ENCODE measurements around the gene CXCR3.
"Not testable (repeated sequence)": the region's sequence is repeated elsewhere in the genome, so short reads cannot be mapped to it uniquely, and the experiment has no call there.

The CXCR3 gene

DNA sequence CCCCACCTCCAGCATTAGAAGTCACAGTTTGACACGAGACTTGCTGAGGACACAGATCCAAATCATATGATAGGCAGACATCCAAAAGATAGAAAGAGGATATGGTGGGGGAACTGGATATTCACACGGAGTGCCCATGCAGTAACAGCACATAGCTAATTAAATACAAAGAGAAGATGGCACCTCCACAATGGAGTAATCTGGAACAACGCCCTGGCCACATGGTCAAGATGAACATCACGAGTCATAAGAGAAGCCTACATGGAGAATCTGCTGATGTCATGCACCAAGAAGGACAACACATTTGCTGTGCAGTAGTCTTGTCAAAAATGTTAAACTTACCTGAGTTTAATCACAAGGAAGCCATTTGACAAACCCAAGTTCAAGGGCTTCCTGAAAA lies 39.0 kb upstream of the CXCR3 start:
- Mint-ChIP-seq H3K4me1 (ENCODE audit: low read depth in 2 of 2) (peaks cover 2 to 5% of the 10 kb centered on the region in 2 donors), H3K27ac (no peak overlapping the region), H3K9me3 (no peaks in the 10 kb centered on the region), H3K27me3 (no peaks in the 10 kb centered on the region), H3K4me3 (no peak overlapping the region), H3K36me3 (ENCODE audit: insufficient read depth) (no peaks in the 10 kb centered on the region)
- DNase-seq (no peak), ATAC-seq (replicated peaks) (no peak)

DNA sequence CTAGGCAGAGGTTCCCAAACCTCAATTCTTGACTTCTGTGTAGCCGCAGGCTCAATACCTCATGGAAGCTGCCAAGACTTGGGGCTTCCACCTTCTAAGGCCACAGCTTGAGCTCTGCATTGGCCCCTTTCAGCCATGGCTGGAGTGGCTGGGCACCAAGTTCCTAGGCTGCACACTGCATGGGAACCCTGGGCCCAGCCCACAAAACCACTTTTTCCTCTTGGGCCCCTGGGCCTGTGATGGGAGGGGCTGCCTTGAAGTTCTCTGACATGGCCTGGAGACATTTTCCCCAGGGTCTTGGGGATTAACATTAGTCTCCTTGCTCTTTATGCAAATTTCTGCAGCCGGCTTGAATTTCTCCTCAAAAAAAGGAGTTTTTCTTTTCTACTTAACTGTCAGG lies 35.0 kb upstream of the CXCR3 start:
- Mint-ChIP-seq H3K4me3 (no peak overlapping the region), H3K36me3 (ENCODE audit: insufficient read depth) (no peaks in the 10 kb centered on the region), H3K9me3 (no peaks in the 10 kb centered on the region), H3K4me1 (ENCODE audit: low read depth in 2 of 2) (peaks cover 0 to 5% of the 10 kb centered on the region in 2 donors), H3K27me3 (no peaks in the 10 kb centered on the region), H3K27ac (no peak overlapping the region)
- ATAC-seq (replicated peaks) (no peak), DNase-seq (no peak)

- Mint-ChIP-seq H3K27me3 (no peaks in the 10 kb centered on the region), H3K36me3 (ENCODE audit: insufficient read depth) (no peaks in the 10 kb centered on the region), H3K9me3 (no peaks in the 10 kb centered on the region), H3K4me1 (ENCODE audit: low read depth in 2 of 2) (peaks cover 0 to 5% of the 10 kb centered on the region in 2 donors), H3K27ac (no peak overlapping the region), H3K4me3 (no peak overlapping the region)
- DNase-seq (peak; percentile 57 to 61 (median 60)), ATAC-seq (replicated peaks) (peak; percentile 78)
Observed at GRCh38 chrX:71652405-71652804, 34.1 kb upstream of the CXCR3 start.

DNA sequence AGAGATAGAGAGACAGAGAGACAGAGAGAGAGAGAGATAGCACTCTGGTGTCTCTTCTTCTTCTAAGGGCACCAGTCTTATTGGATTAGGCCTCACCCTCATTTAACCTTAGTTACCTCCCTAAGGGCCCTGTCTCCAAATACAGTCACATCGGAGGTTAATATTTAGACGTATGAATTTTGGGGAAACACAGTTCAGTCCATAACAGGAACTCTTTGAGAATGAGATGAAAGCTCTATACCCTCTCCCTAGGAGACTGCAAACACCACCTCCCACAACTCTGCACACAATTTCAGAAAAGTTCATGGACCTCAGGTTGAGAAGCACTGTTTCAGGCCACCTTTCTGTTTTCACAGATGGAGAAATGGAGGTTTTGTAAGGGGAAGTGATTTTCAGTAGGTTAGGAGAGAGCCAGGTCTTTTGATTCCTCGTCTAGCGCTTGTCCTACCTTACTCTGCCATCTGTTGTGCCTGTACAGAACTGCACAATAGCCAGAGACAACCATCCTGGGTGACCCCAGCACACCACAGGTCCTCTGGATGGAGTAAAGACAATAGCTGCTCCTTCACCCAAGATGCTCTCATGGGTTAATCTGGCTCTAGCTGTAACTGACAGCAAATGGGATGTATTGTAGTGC lies 32.1 kb upstream of the CXCR3 start:
- DNase-seq: peak; percentile 5 to 39 (median 23)
- Mint-ChIP-seq H3K36me3 (ENCODE audit: insufficient read depth) (no peaks in the 10 kb centered on the region), H3K27me3 (no peaks in the 10 kb centered on the region), H3K9me3 (no peaks in the 10 kb centered on the region), H3K4me1 (ENCODE audit: low read depth in 2 of 2) (peaks cover 0 to 5% of the 10 kb centered on the region in 2 donors), H3K27ac (no peak overlapping the region), H3K4me3 (no peak overlapping the region)
- ATAC-seq (replicated peaks): peak; percentile 92

DNA sequence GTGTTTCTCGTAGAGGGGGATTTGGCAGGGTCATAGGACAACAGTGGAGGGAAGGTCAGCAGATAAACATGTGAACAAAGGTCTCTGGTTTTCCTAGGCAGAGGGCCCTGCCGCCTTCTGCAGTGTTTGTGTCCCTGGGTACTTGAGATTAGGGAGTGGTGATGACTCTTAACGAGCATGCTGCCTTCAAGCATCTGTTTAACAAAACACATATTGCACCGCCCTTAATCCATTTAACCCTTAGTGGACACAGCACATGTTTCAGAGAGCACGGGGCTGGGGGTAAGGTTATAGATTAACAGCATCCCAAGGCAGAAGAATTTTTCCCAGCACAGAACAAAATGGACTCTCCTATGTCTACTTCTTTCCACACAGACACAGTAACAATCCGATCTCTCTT lies 26.1 kb upstream of the CXCR3 start:
- DNase-seq; H3K4me3 Mint-ChIP-seq; H3K4me1 Mint-ChIP-seq (ENCODE audit: low read depth in 2 of 2); ATAC-seq (replicated peaks); H3K9me3 Mint-ChIP-seq; H3K36me3 Mint-ChIP-seq (ENCODE audit: insufficient read depth); H3K27ac Mint-ChIP-seq; H3K27me3 Mint-ChIP-seq: not testable (repeated sequence)

GRCh38 chrX:71640002-71640401 lies 21.7 kb upstream of the CXCR3 start:
- H3K27me3 Mint-ChIP-seq: no peaks in the 10 kb centered on the region
- no peak overlapping the region for H3K27ac Mint-ChIP-seq
- ATAC-seq (replicated peaks): peak; percentile 40
- no peak for DNase-seq
- no peaks in the 10 kb centered on the region for H3K9me3 Mint-ChIP-seq
- peaks cover 3% of the 10 kb centered on the region for H3K36me3 Mint-ChIP-seq (ENCODE audit: insufficient read depth)
- H3K4me1 Mint-ChIP-seq (ENCODE audit: low read depth in 2 of 2): peaks cover 11 to 13% of the 10 kb centered on the region in 2 donors
- no peak overlapping the region for H3K4me3 Mint-ChIP-seq

DNA sequence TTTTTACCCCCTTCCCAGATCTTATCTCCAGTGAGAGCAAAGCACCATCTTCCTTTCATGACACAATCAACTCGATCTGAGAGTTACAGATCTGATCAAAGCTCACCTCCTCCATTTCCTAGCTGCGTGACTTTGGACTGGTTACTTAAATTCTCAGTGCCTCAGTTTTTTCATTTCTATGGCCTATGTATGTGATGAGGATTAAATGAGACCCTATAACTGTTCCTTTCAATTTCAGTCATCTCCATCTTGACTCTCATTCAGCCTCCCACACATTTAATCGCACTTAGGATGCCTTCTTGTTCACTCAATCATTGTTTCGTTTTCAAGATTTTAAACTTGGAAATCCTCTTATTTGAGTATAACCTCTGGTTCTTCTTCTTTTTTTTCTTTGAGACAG lies 20.1 kb upstream of the CXCR3 start:
- Mint-ChIP-seq H3K36me3 (ENCODE audit: insufficient read depth) (peaks cover 3% of the 10 kb centered on the region), H3K27me3 (no peaks in the 10 kb centered on the region), H3K9me3 (no peaks in the 10 kb centered on the region), H3K4me1 (ENCODE audit: low read depth in 2 of 2) (peaks cover 11 to 13% of the 10 kb centered on the region in 2 donors), H3K27ac (no peak overlapping the region), H3K4me3 (no peak overlapping the region)
- ATAC-seq (replicated peaks) (no peak), DNase-seq (no peak)

- H3K4me1 Mint-ChIP-seq (ENCODE audit: low read depth in 2 of 2): peaks cover 11 to 13% of the 10 kb centered on the region in 2 donors
- H3K27ac Mint-ChIP-seq: no peak overlapping the region
- H3K27me3 Mint-ChIP-seq: no peaks in the 10 kb centered on the region
- no peaks in the 10 kb centered on the region for H3K9me3 Mint-ChIP-seq
- peaks cover 3% of the 10 kb centered on the region for H3K36me3 Mint-ChIP-seq (ENCODE audit: insufficient read depth)
- DNase-seq (no peak), ATAC-seq (replicated peaks) (peak; percentile 53)
- no peak overlapping the region for H3K4me3 Mint-ChIP-seq
Observed at GRCh38 chrX:71637848-71638247, 19.5 kb upstream of the CXCR3 start.

GRCh38 chrX:71637253-71637618 lies 18.9 kb upstream of the CXCR3 start:
- no peak for DNase-seq
- H3K36me3 Mint-ChIP-seq (ENCODE audit: insufficient read depth): peaks cover 3% of the 10 kb centered on the region
- H3K27me3 Mint-ChIP-seq: no peaks in the 10 kb centered on the region
- no peak overlapping the region for H3K4me3 Mint-ChIP-seq
- peaks cover 11 to 13% of the 10 kb centered on the region in 2 donors for H3K4me1 Mint-ChIP-seq (ENCODE audit: low read depth in 2 of 2)
- ATAC-seq (replicated peaks): peak; percentile 52
- H3K27ac Mint-ChIP-seq: no peak overlapping the region
- no peaks in the 10 kb centered on the region for H3K9me3 Mint-ChIP-seq

DNA sequence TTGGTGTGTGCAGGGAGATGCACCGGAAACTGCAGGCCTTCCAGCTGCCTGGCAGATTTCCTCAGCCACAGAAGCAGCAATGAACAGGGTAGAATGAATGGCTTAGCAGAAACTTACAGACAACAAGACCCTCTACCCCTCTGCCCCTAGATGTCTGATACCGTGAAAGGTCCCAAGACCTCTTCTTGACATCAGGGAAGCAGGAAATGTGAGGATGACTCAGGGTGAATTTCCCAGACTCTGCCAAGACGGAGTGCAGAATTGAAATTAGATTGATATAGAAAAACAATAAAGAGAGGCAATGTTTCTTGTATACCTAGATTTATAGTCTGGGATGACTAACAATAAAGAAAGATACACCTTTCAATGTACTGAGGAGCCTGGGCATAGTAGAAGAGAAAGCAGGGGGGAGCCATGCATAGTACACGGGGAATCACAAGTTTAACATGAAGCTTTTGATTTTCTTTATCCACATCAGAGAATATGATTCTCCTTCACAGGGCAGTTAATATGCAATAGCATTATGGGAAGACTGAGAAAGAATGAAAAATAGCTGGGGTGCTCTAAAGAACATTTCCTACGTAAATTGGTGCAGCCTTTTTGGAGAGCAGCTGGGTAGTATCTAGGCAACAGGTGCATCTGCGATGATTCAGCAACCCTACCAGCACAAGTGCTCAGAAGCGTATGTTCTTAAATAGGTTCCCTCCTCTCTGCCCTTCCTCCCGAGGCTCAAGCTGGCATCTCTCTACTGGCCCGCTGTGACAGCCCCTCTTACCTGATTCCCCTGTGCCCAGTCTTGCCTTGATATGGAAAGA lies 18.3 kb upstream of the CXCR3 start:
- no peaks in the 10 kb centered on the region for H3K9me3 Mint-ChIP-seq
- H3K36me3 Mint-ChIP-seq (ENCODE audit: insufficient read depth): peaks cover 3% of the 10 kb centered on the region
- ATAC-seq (replicated peaks): peak; percentile 75
- H3K27me3 Mint-ChIP-seq: no peaks in the 10 kb centered on the region
- H3K27ac Mint-ChIP-seq: no peak overlapping the region
- DNase-seq: no peak
- H3K4me3 Mint-ChIP-seq: no peak overlapping the region
- H3K4me1 Mint-ChIP-seq (ENCODE audit: low read depth in 2 of 2): peaks cover 11 to 13% of the 10 kb centered on the region in 2 donors

DNA sequence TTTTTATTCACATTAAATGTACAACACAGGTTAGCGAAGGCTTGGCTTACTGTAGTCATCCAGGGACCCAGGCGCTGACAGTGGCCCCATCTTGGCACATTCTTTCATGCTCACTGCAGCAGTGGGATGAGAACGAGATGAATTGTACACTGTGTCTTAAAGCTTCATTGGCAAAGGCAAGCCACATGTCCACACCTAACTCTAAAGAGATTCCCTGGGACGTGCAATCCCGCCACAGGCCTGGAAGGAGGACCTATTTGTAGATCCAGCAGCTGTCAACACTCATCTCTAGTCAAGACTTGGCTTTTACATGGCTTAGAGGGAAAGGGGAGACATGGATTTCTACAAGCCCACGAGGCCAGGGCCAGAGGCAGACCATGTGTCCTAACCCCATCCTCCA lies 16.1 kb upstream of the CXCR3 start:
- peaks cover 12 to 17% of the 10 kb centered on the region in 2 donors for H3K4me1 Mint-ChIP-seq (ENCODE audit: low read depth in 2 of 2)
- no peak overlapping the region for H3K27ac Mint-ChIP-seq
- H3K27me3 Mint-ChIP-seq: no peaks in the 10 kb centered on the region
- H3K9me3 Mint-ChIP-seq: no peaks in the 10 kb centered on the region
- H3K4me3 Mint-ChIP-seq: no peak overlapping the region
- H3K36me3 Mint-ChIP-seq (ENCODE audit: insufficient read depth): peaks cover 3% of the 10 kb centered on the region
- ATAC-seq (replicated peaks) (no peak), DNase-seq (no peak)

DNA sequence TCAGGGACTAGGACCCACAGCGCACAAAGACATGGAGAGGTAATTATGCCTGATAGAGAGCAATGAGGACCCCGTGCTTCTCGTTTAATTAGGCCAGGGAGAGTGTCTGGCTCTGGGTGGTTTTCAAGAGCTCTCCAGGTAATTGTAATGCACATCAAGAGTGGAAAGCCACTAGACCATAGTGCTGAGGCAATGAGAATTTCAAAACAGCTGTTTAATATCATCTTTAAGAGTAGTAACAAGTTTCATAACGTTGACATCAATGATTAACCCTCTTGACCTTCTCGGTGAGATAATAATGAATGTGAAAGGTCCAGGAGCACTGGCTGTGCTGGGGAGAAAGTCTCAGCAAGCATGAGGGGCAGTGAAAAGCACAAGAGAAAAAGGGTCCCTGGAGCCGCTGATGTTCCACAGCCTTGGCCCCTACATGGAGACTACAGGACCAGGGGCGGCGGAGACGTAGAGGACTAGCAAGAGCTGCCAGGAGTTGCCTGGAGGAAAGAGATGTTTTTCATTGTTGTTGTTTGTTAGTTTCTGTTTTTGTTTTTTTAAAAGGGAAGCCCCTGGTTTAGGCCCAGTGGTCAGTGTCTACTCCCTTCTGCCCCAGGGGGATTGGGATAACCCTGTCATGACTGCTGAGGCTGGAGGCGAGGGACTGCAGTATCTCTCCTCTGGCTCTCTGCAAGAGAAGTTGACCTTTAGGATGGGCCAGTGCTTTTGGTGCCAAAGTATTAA lies 14.8 kb upstream of the CXCR3 start:
- H3K27ac Mint-ChIP-seq: peak overlapping the region in 1 of 2 donors; percentile 12
- no peak for ATAC-seq (replicated peaks)
- no peaks in the 10 kb centered on the region for H3K9me3 Mint-ChIP-seq
- peaks cover 3% of the 10 kb centered on the region for H3K36me3 Mint-ChIP-seq (ENCODE audit: insufficient read depth)
- H3K27me3 Mint-ChIP-seq: no peaks in the 10 kb centered on the region
- no peak overlapping the region for H3K4me3 Mint-ChIP-seq
- H3K4me1 Mint-ChIP-seq (ENCODE audit: low read depth in 2 of 2): peaks cover 15 to 18% of the 10 kb centered on the region in 2 donors
- DNase-seq: no peak

DNA sequence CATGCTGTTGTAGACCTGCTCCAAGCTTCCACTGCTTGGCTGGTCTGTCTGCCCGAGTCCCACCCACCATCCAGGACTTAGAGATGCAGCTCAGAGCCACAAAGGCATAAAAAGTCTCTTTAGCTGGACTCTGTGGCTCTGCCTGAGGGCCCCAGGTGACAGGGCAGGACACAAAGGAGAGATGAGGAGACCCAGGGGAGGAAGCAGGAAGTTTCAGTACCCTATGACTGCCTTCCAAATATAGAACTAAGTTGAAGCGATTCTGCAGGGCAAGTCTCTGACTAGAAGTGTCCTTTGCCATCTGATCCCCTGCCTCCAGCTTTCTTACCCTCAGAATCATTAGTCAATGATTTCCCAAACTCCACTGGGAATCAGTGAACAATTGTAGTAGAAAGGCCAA lies 11.2 kb upstream of the CXCR3 start:
- no peaks in the 10 kb centered on the region for H3K36me3 Mint-ChIP-seq (ENCODE audit: insufficient read depth)
- no peaks in the 10 kb centered on the region for H3K27me3 Mint-ChIP-seq
- no peak overlapping the region for H3K4me3 Mint-ChIP-seq
- no peaks in the 10 kb centered on the region for H3K9me3 Mint-ChIP-seq
- peaks cover 5 to 6% of the 10 kb centered on the region in 2 donors for H3K4me1 Mint-ChIP-seq (ENCODE audit: low read depth in 2 of 2)
- no peak for DNase-seq
- no peak for ATAC-seq (replicated peaks)
- no peak overlapping the region for H3K27ac Mint-ChIP-seq

All from effector memory CD8-positive, alpha-beta T cell (primary cell).